GM19397 (cell line): ENCODE results near the gene TRPV2.
"Not testable (repeated sequence)": the region's sequence is repeated elsewhere in the genome, so short reads cannot be mapped to it uniquely, and the experiment has no call there.

Source experiments
- ATAC-seq: cut with Tn5 transposase; IDR thresholded peaks from one replicate; pipeline ENCODE4 v1.9.1; 2021; ENCODE audit warnings: mild to moderate bottlenecking, moderate library complexity; ENCODE audit not compliant: unreplicated experiment

The TRPV2 gene

GRCh38 chr17:16452268-16452667 lies 36.9 kb downstream of the TRPV2 start:
- not testable (repeated sequence) for ATAC-seq

DNA sequence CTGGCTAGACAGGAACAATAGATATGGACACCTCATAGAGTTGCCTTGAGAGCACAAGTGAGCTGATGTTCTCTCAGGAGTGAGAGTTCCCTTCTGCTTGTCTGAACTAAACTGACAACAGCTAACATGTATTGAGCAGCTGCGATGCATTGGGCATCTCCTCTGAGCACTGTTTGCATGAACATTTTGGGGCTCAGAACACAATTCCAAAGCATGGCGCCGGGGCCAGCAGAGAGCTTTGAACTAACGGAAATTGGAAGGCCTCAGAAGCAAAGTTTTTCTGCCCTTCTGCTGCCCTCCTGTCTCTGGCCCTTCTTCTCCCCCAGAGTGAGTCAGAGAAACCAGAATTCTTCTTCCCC lies 38.1 kb downstream of the TRPV2 start:
- no peak for ATAC-seq

- no peak for ATAC-seq
These were observed 40.8 kb downstream of the TRPV2 start for GRCh38 chr17:16455997-16456741.

- ATAC-seq: no peak
These were observed 41.5 kb downstream of the TRPV2 start for GRCh38 chr17:16456742-16457316.

DNA sequence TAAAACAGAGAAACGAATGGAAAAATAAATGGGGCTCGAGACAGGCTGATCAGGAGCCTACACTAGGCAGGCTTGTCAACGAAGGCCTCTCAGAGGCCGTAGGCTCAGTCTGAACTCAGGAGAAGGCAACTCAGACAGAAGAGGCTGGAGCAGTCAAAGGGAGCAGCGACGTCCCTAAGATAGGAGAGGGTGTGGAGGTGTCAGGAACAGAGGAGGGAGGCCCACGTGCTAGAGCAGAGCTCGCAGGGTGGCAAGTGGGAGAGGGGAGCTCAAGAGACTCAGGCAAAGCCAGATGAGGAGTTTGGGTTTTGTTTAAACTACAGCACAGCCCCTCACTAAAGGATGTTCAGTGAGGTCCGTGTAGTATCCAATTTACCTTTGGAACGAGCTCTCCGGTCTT lies 43.9 kb downstream of the TRPV2 start:
- ATAC-seq: no peak

GRCh38 chr17:16459855-16460550 lies 44.6 kb downstream of the TRPV2 start:
- no peak for ATAC-seq

GRCh38 chr17:16460796-16461605 lies 45.6 kb downstream of the TRPV2 start:
- no peak for ATAC-seq

- ATAC-seq: no peak
These were observed 46.2 kb downstream of the TRPV2 start for GRCh38 chr17:16461606-16461866.

DNA sequence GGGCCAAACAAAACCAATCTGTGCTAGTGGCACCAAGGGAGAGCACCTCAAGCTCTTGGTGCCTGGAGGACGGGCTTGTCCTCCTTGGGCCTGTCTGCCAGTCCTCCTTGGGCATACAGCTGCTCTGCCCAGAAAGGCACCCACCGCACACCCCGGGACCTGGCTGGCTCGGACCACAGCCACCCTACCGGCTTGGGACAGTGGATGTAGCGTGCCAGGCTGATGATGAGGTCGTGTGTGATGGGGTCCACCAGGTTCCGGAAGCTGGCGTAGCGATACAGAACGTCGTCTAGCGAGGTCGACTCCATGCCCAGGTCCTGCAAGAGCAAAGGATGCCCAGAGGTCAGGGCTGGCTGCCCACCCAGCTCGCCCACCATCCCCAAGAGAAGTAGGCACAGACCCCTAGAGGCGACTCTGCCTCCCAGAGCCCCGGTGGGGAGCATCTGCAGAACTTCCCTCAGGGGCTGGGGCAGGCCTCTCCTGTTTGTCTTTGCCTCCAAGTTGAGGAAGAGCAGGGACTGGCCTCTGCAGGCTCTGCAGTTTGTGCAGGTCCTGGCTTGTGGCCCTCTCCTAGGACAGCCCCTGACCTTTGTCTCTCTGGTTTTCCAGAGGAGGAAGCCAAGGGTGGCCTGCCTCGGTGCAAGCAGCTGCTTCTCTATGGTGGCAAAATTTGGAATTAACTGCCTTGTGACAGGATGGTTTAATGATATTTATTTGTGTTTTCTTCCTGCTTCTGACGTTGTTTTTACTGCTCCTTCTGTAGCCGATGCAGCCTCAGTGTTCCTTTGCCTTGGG lies 46.9 kb downstream of the TRPV2 start:
- no peak for ATAC-seq

GRCh38 chr17:16463358-16464302 lies 48.3 kb downstream of the TRPV2 start:
- ATAC-seq: no peak

GRCh38 chr17:16464303-16465051 lies 49.1 kb downstream of the TRPV2 start:
- ATAC-seq: no peak

DNA sequence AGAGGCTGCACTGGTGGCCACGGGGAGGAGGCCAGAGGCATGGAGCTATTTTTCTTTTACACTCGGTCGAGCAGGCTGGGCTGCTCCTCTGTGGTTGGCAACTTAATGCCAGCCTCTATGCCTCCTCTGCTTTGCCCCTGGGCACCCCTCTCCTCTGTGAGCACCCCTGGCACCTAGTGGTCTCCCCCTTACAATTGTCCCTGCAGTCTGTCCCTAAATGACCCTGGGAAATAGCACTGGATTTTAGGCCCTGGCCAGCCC lies 49.6 kb downstream of the TRPV2 start:
- ATAC-seq: no peak

GRCh38 chr17:16465861-16466338 lies 50.5 kb downstream of the TRPV2 start:
- ATAC-seq: no peak

GRCh38 chr17:16466407-16466806 lies 51.0 kb downstream of the TRPV2 start:
- no peak for ATAC-seq

GRCh38 chr17:16467044-16467443 lies 51.7 kb downstream of the TRPV2 start:
- ATAC-seq: no peak

GRCh38 chr17:16467886-16468285 lies 52.5 kb downstream of the TRPV2 start:
- ATAC-seq: no peak

DNA sequence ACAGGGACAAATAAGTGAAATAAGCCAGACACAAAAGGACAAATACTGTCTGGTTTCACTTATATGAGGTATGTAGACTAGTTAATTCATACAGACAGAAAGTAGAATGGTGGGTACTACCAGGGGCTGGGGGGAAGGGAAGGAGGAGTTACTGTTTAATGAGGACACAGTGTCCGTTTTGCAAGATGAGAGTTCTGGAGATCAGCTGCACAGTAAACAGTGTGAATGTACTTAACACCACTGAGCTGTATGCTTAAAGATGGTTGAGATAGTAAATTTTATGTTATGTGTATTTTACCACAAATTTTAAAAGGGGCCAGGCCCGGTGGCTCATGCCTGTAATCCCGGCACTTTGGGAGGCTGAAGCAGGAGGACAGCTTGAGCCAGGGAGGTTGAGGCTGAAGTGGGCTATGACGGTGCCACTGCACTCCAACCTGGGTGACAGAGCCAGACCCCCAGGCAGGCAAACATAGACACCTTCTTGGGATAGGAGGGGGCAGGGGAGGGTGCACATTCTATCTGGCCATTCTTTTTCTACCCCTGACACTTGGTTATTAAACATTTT lies 53.1 kb downstream of the TRPV2 start:
- no peak for ATAC-seq

DNA sequence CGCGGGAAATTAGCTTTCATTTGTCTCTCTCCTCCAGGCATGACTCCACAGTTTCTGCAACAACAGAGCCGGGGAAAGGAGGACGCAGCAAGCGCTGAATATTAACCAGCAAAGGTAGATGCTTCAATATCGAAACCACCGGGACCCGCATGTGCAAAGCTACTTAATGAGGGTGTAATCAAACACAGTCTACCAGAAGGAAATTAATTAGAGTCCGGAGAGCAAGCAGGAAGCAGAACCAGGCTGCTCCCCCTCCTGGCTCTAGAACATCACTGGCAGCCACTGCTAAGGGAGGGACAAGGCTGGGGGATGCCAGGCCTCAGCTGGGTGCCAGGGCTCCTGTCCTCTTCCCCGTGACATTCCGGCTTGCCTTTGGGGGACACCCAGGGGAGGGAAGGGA lies 54.9 kb downstream of the TRPV2 start:
- no peak for ATAC-seq

DNA sequence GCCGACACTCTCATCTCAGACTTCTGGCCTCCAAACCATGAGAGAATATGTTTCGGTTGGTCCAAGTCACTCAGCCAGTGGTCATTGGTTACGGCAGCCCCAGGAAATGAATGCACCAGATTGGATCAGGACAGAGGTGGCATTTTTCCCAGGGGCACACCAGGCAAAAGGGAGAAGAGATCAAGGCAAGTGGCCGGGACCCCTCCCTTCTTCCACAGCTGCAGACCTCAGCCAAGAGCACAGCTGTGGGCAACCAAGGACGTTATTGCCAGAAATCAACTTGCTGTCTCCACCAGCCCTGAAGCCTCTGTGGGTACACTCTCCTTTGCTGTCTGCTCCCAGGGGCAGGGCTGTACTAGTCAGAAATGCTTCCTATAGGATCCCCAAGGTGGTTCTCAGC lies 55.9 kb downstream of the TRPV2 start:
- ATAC-seq: no peak
